GM12891 (cell line): ENCODE data around the gene CHCHD6. TPM values are rescaled to one million over a fixed set of nuclear protein-coding genes. Genes with fewer than 3 reads are reported as not detected.
A peak's percentile ranks its signal among the peaks of the same experiment; 100 is the strongest.

Source experiments
- DNase-seq: peaks from one replicate; pipeline ENCODE4 v3.0.0; 2011; ENCODE audit warnings: low spot score; ENCODE audit not compliant: insufficient read length
- FAIRE-seq: peaks from 2 replicates; lab custom pipeline; 2011; peaks lifted over from hg19 to GRCh38; lab: Jason Lieb, UNC
- PAX5 ChIP-seq: IDR thresholded peaks from 2 replicates; pipeline ENCODE4 v1.6.1; 2011; ENCODE audit warnings: low read length, moderate library complexity, mild to moderate bottlenecking; ENCODE audit not compliant: insufficient read depth, severe bottlenecking
- POLR2A ChIP-seq: IDR thresholded peaks from 2 replicates; pipeline ENCODE4 v1.6.1; 2011; ENCODE audit warnings: low read depth, low read length, control low read depth
- POLR2AphosphoS5 ChIP-seq: IDR thresholded peaks from 2 replicates; pipeline ENCODE4 v1.6.1; 2011; ENCODE audit warnings: low read depth, low read length, control low read depth
- POU2F2 ChIP-seq: IDR thresholded peaks from 2 replicates; pipeline ENCODE4 v1.6.1; 2011; ENCODE audit warnings: low read depth, mild to moderate bottlenecking, control low read depth, low read length, moderate library complexity
- SPI1 ChIP-seq: IDR thresholded peaks from 2 replicates; pipeline ENCODE4 v1.6.1; 2011; ENCODE audit warnings: low read depth, low read length, control low read depth
- TAF1 ChIP-seq: IDR thresholded peaks from 2 replicates; pipeline ENCODE4 v1.6.1; 2011; ENCODE audit warnings: low read depth, low read length, control low read depth
- polyA plus RNA-seq: library from polyadenylated mRNA; unstranded; fragments of >200 nt; gene quantifications from one replicate; pipeline ENCODE4 v1.2.1, GENCODE V29; 2012; ENCODE audit warnings: low read depth, missing spikeins, inconsistent platforms; ENCODE audit not compliant: missing spikeins

Gene CHCHD6
- polyA plus RNA-seq: 13.1 TPM

- FAIRE-seq: peak; percentile 99
- TF ChIP-seq TAF1 (no peak), PAX5 (no peak), POU2F2 (no peak), SPI1 (no peak), POLR2AphosphoS5 (no peak), POLR2A (no peak)
- DNase-seq: peak; percentile 96
These were observed at the start of gene CHCHD6 for GRCh38 chr3:126703512-126704493. CHCHD6 (plus strand) TSS chr3:126704240; CDS start chr3:126704313, 73 bp downstream.

GRCh38 chr3:126654571-126655383 lies 49.3 kb upstream of the CHCHD6 start, which contains the start of gene TXNRD3:
TXNRD3 (minus strand) TSS chr3:126655124.
- peak; percentile 43 for DNase-seq
- TF ChIP-seq POU2F2: no peak
- no peak for TF ChIP-seq POLR2A
- TF ChIP-seq TAF1: no peak
- no peak for TF ChIP-seq PAX5
- FAIRE-seq: peak; percentile 51

GRCh38 chr3:126655887-126656286 lies 48.2 kb upstream of the CHCHD6 start:
- no peak for FAIRE-seq
- no peak for DNase-seq
- TF ChIP-seq POU2F2 (no peak), SPI1 (no peak), POLR2AphosphoS5 (no peak), PAX5 (no peak), TAF1 (no peak), POLR2A (no peak)

- no peak for FAIRE-seq
- no peak for TF ChIP-seq POU2F2
- TF ChIP-seq SPI1: no peak
- TF ChIP-seq POLR2A: no peak
- TF ChIP-seq TAF1: no peak
- TF ChIP-seq POLR2AphosphoS5: no peak
- no peak for TF ChIP-seq PAX5
These were observed 47.5 kb upstream of the CHCHD6 start for GRCh38 chr3:126656371-126657134.

GRCh38 chr3:126657901-126658300 lies 46.1 kb upstream of the CHCHD6 start:
- DNase-seq: no peak
- no peak for FAIRE-seq
- TF ChIP-seq POLR2AphosphoS5 (no peak), TAF1 (no peak), POU2F2 (no peak), PAX5 (no peak), SPI1 (no peak), POLR2A (no peak)

More at GRCh38 chr3:126656371-126657134, 47.5 kb upstream of the CHCHD6 start:
- no peak for DNase-seq

GRCh38 chr3:126658584-126658983 lies 45.5 kb upstream of the CHCHD6 start:
- TF ChIP-seq PAX5 (no peak), SPI1 (no peak), POLR2AphosphoS5 (no peak), TAF1 (no peak), POU2F2 (no peak), POLR2A (no peak)
- no peak for FAIRE-seq

GRCh38 chr3:126659915-126660886 lies 43.8 kb upstream of the CHCHD6 start:
- DNase-seq (no peak), FAIRE-seq (no peak)
- TF ChIP-seq SPI1 (no peak), POLR2A (no peak), PAX5 (no peak), POLR2AphosphoS5 (no peak), TAF1 (no peak), POU2F2 (no peak)

More at GRCh38 chr3:126658584-126658983, 45.5 kb upstream of the CHCHD6 start:
- no peak for DNase-seq
